HG03457 (cell line): ENCODE data around the gene SLC35A2.
A peak's percentile ranks its signal among the peaks of the same experiment; 100 is the strongest.

Experiments
- ATAC-seq: cut with Tn5 transposase; IDR thresholded peaks from one replicate; pipeline ENCODE4 v1.9.1; 2021; ENCODE audit warnings: moderate number of reproducible peaks; ENCODE audit not compliant: unreplicated experiment

The SLC35A2 gene

DNA sequence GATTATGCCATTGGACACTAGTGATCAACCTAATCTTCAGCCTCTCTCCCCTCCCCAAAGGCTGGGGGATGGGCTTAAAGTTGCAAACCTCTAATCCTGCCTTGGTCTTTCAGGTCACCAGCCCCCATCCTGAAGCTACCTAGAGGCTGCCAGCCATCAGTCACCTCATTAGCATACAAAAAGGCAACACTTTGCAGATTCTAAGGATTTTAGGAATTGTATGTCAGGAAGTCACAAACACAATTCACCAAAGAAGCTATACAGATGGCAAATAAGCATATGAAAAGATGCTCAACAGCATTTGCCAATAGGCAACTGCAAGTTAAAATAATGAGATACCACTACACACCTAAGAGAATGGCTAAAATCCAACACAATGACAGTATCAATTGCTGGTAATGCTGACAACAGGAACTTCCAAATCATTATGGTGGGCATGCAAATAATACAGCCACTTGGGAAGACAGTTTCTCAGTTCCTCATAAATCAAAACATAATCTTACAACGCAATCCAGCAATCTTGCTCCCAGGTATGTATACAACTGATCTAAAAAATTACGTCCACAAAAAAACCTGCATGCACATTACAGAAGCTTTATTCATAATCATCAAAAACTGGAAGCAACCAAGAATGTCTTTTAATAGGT, 16.4 kb upstream of the SLC35A2 start:
- ATAC-seq = no peak

DNA sequence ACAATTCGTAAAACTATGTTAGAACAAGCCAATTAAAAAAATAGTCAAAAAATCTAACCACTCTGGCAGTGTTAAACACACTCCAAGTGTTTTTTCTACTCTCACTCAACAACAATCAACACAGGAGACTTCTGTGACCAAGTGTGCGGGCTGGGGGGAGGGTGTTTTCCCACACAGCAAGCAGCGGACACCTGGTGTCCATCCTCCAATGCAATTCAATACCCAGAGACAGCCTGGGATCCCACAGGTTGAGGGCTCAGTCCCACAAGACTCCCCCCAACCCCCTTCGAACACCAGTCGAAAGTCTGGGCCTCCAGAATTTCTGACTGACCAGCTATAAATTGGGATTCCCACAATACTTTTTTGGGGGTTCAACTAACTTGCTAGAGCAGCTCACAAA, 15.7 kb upstream of the SLC35A2 start:
- ATAC-seq = no peak

DNA sequence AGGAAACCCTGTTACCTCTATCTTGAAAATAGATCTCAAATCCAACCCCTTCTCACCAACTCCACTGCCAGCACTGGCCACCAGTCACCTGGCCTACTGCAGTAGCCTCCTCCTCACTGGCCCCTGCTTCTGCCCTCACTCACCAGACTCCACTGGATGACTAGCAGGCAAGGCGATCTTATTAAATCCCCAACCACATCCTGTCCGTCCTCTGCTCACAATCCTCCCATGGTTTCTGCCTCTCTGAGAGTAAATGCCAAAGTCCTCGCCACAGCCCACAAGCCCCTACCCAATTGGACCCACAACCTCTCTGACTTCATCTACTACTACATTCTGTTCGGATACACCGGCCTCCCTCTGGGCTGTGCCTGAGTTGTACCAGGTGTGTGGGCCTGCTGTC, 12.8 kb upstream of the SLC35A2 start:
- no peak for ATAC-seq

DNA sequence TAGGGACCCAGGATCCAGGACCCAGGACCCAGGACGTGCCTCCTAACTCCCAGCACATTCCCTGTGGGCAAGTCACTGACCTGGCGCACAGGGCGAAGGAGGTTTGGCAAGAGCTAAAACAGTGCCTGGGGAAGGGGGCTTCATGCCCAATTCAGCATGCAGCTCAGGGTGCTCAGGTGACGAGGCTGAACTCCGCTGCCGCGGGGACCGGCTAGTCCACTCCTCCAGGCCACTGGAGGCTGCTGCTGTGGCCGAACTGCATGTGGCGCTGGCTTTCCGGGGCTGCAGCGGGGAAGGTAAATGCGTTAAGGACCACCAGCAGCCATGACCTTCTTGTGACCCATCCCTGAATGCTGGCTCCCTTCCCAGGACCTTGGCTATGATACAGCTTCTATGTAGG, 12.3 kb upstream of the SLC35A2 start:
- ATAC-seq = no peak

DNA sequence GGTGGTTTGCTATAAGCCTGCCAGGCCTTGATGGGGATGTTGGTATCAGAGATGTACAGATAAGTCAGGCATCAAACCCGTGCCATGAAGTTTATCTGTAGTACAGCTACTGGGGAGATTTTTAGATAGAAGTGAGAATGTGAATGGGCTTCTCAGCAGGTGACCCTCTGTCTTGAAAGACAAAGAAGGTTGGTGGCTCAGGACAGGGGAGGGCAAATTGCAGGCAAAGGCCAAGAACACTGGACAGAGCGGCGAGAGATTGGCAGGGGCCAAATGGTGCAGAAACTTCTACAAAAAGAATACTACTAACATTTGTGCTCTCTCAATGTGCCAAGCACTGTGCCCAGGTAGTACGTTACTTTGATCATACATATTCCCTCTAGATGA, 9.3 kb upstream of the SLC35A2 start:
- ATAC-seq = no peak

DNA sequence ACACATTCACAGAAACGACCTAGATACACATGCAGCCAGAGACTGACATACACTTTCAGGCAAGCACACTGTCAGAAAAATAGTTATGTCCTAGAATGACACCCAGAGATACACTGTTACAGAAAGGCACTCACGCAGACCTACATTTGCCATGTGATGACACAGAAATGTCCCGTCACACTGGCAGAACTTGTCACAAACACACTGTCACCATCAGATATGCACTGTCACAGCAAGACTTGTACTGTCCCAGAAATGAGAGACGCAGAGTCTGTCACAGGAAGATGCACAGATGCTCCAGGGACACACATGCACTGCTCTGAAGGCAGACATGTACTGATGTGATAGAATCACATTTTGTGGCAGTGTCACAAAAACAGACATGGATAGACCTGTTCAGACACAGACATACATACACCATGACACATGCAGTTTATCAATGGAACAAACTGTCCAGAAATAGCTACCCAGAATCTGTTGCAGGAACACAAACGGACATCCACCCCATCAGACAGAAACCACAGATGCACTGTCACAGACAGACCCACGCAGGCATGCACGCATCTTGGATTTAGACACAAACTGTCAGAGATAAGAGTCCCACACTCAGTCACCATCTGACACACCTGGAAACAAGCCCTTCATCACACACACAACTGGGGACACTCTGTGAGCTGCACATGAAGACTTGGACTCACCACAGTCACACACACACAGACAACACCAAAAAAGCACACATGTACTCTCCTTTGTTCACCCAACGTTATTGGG, 8.7 kb upstream of the SLC35A2 start:
- ATAC-seq = no peak

DNA sequence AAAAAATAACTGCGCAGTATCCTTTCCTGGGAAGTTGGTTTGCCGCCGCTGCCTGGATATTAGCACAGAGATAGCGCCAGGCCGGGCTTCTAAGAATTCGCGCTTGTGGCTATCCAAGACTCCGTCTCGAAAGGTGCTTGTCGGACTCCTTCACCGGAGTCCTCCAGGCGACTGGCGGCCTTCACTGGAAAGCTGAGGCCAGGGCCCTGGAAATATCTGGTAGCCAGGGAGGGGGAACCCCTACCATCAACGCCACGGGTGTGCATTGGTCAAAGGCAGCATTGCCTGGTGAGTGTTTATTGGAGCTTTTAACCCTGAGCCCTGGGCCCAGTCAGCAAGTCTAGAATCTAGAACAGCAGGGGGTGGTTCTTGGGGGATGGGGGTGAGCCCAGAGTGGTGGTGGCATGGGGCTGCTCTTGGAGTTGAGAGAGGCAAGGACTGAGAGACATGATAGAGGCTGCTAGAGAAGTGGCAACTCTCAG, 8.0 kb upstream of the SLC35A2 start:
- ATAC-seq = peak; percentile 6

DNA sequence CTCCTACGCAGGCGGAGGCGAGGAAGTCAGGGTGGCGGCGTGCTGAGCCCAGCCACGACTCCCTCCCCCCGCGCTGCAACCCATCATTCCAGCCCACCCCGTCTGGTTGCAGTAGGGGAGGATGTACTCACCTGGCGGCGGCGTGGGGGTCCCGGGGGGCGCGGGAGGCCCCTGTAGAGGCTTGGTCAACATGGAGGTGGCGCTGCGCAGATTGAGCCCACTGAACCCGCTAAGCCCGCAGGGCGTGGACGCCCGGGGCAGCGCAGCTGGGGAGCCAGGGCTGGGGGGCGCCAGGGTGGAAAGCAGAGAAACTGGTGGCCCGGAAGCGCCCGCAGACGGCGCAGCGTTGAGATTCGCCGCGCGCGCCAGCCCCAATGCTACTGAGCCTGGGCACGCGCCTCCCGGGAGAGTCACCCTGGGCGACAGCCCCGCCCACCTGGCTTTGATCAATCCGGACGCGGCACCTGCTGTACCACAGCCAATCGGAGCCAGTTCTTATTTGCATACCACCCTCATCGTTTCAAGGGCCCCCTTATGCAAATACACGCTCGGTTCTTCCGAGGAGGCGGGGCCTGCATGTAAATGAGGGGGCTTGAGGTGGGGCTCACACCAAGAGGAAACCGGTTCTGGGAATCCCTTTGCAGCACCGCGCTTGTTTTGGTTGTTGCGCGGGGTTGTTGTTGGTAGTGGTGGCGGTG, 7.3 kb upstream of the SLC35A2 start, which contains the start of gene PIM2:
Gene PIM2 (minus strand): TSS at position 382 of the 698 bp plus-strand sequence. CDS start 190 bp downstream, at position 192.
- peak; percentile 61 for ATAC-seq

DNA sequence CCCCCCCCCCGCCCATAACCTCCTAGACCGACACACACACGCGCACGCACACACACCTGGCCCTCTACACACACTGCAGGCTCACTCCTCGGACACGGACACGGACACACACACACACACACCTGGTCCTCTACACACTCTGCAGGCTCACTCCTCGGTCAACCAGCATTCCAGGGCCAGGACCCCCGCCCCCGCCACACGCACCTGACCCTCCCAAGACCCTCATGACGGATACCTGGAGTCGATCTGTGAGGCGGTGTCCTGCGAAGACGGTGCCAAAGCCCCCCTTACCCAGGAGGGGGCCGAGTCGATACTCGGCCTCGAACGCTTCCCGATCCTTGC, 6.8 kb upstream of the SLC35A2 start:
- no peak for ATAC-seq

DNA sequence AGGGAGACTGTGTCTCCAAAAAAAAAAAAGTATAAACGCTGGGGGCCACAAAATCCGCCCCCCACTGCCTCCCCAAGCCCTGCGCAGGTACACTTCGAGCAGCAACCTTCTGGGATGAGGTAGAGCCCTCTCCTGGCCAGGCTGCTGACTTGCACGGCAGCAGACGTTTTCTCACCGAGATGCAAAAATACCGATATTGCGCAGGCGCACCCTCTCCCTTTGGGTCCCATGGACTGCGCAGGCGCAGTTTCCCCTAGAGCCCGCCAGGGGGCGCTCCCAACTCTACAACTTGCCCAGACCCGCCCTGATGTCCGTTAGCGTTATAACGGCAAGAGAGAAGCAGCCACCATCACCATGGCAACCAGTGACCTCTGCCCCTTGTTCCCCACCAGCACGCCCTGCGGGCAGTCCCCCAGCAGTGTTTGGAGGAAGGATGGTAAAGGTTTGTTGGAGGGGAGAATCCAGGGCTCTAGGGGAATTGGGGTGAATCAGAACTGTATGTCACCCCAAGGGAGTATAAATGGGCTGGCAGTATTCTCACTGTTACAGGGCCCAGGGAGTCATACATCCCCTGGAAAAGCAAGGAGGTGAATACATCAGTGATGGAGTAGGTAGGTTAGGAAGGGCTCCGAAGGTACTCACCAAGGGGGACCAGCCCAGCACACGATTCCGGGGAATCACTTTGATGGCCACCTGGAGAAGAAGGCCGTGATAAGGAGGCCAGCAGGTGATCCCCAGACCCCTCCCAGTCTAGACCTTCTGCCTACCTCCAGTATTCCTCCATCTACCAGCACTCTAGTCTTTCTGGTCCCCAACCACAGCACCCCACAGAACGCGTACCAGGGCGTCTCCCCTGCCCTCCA, 5.9 kb upstream of the SLC35A2 start:
- no peak for ATAC-seq

DNA sequence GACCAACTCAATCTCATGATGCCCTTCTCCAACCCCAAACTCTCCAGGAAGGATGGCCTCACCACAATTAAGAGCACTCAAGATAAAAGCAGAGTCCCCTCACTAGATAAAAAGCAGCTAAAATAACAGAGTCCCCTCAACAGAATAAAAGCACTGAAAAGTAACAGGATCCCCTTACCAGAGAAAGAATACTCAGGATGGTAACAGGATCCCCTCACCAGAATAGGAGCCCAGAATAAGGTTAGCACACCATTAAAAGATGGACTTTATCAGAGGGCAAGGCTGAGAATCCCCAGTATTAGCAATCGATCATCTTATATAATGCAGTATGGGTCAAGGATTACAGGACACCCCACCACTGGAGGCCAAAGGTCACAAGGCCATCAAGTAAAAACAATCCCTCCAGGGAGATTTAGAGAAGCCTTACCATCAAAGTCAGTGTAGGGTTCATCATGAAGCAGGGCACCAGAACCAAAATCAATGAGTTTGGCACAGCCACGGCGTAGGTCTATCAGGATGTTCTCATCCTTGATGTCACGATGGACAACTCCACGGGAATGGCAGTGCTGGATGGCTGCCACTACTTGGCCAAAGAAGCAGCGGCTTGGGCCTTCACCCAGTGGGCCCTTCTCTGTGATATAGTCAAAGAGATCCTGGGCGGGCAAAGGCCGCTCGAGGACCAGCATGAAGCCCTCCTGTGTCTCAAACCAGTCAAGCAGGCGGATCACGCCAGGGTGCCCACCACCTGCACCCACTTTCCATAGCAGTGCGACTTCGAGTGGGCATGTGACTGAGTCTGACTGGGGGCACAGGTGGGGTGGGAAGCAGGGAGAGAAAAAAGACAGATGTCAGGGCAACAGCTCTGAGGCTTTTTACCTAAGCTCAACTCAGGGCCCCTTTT, 3.4 kb upstream of the SLC35A2 start:
- ATAC-seq = no peak

DNA sequence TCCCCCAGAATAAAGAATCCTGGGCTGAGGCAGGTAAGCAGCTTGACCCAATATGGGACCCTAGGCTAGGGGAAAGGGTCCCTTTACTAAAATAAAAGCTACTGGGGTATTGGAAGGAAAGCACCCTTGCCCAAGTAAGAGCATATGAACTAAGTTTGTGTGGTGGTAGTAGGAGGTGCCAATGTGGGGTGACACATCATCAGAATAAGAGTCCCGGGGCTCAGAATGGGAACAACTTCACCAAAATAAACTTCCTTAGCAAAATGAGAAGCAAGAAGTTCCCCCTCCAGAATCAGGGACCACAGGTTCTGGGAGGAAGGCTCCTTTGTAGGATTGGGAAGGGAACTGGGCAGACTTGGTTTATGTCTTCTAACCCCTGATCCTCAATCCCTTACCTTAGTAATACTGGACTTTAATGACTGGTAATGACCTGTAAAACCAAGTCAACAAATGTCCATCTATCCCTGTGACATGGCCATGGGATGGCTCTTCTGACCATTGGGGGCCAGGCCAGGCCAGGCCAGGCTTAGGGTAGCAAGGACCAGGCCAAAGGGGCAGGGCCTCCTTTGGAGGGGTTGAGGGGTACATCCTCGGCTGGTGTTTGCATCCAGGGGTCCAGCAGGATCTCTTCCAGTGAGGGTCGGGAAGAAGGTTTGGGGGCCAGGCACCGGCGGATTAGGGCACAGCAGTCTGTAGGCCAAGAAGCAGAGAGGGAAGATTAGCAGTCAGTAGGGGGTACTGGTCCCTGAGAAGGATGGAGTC, 2.3 kb upstream of the SLC35A2 start:
- ATAC-seq = no peak

DNA sequence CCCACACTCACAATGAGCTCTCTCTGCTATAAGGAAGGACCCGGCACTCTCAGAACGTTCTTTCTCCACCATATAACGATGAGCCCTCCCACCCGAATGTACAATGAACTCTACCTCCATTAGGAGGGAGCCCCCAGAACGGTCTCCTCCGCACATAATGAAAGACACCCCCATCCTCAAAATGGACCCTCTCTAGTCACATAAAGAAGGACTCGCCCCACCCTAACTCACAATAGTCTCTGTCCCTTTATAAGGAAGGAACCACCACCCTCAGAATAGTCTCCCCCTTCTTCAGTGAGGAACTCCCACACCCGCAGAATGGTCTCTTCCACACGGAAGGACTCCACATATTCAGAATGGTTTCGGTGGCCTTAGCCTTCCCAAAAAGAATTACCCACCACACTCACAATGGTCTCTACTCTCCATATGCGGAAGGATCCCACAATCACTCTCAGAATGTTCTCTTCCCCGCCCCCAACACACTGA, 477 bp downstream of the SLC35A2 start:
- ATAC-seq = no peak

DNA sequence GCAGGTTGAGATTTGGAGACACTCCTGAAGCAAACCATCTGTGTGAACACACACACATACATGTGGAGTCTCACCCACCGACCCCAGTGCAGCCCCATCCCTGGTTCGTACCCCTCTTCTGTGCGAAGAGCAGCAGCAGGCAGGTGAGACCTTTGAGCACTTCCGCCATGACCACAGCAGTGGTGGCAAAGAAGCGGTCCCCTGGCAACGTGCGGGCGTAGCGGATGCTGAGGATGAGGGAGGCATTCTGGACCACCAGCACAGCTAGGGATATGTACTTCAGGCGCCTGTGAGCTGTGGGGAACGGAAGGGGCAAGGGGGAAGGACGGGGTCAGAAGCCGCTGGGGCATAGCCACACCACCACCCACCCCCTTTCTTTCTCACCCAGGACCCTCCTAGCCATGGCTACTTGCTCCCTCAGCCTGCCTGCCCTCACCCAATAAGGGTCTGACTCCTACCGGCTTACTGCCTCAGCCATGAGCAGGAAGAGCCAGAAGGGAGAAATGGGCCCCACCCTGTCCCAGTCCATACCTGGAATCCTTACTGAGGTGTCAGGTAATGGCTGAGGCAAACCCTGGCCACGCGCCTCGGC, 1.6 kb downstream of the SLC35A2 start:
- no peak for ATAC-seq

DNA sequence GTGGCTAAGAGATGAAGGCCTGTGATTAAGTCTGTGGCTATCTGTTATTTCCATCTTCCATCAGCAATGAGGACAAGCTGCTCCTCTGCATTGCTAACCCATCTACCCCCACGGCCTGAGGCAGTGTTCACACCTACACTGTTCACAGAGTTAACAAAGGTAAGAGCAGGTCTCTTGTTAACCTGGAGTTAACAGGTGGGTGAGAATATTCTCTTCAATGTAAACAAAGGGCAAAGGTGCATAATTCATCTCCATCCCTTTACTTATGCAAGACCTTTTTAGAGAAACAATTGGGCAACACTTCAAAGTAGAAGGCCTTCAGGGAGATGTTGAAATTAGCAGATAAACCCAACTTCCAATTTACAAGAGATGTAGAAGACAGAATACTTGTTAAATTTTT, 2.8 kb downstream of the SLC35A2 start:
- ATAC-seq = no peak

DNA sequence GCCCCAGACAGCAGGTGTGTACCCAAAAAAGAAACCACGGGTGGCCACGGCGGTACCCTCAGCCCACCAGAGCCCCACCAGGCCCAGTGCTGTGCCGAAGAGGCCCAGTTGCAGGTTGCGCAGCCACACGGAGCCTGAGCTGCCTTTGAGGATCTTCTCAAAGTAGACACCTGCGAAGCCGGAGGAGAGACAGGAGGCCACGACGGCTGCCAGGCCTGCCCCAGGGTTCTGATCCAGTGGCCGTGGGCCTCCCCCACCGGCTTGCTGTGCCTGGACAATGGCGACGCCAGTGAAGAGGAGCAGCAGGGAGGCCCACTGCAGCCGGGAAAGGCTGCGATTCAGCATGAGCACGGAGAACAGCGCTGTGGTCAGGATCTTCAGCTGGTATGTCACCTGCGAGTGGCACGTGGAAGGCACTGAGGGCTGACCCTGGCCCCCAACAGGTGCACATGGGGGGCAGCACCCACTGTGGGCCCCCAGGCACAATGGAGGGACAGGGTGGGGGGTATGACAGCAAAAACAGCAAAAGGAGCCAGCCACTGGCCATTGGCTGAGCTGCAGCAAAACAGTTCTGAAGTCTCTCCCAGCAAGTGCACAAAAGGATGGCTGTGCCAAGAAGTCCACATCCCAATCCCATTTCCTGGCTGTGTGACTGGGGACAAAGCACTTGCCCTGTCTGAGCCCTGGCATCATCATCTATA, 6.2 kb downstream of the SLC35A2 start:
- ATAC-seq = no peak

DNA sequence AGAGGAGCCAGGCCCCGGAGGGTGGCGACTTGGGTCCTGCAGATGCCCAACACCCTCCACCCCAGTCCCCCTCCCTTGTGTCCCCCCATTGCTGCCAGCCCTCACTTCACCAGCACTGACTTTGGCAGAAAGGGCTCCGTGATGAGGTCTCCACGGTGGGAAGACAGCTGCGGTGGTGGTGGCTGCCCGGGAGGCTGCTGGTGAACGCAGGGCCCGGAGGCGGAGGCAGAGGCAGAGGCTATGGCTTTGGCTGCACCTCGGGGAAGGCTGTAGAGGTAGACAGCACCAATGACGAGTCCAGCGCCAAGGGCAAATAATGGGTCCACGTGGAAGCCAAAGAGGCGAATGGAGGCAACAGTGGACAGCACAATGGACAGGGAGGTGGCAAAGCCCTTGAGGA, 6.8 kb downstream of the SLC35A2 start:
- no peak for ATAC-seq

DNA sequence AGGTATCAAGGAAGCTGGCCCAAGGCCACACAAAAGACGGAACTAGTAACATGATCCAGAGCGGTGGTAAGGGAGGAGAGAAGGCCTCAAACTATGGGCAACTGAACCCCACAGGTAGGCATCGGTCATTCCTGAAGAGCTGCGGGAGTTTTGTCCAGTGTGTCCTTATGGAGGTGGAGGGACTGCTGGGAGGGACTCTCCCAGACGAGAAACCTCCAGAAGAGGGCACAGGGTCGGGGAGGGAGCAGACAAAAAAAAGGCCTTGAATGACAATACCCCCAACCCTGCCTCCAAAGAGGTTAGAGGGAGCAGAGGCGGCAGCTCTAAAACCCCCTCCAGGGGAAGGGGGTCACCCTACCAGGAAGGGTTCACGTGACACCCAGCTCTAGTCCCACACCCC, 7.3 kb downstream of the SLC35A2 start:
- no peak for ATAC-seq
